Suprapubic skin (tissue), 4 donors: ENCODE results near the gene NHLRC2.

Experiments used
- EP300 ChIP-seq: sonication (generic); formaldehyde crosslinking; IDR thresholded peaks from one replicate; pipeline ENCODE4 v1.6.1; 2017; ENCODE audit warnings: antibody characterized with exemption
- POLR2A ChIP-seq, 2 donors: fragments of 450-650 bp; IDR thresholded peaks; one replicate each; pipeline ENCODE4 v1.6.1; 2017; ENCODE audit warnings: antibody characterized with exemption in 2 of 2, mild to moderate bottlenecking in 2 of 2, moderate library complexity in 2 of 2
- POLR2AphosphoS5 ChIP-seq, 3 donors: sonication (generic); formaldehyde crosslinking; IDR thresholded peaks; one replicate each; pipeline ENCODE4 v1.6.1; 2017; ENCODE audit warnings: antibody characterized with exemption in 3 of 3
- TF ChIP-seq, protein P1 (sequence below), 2 donors: fragments of 200-600 bp in 1 of 2; fragments of 450-650 bp in 1 of 2; sonication (generic) in 1 of 2; IDR thresholded peaks; one replicate each; pipeline ENCODE4 v1.5.1; 2016 to 2019; ENCODE audit warnings: antibody characterized with exemption in 2 of 2, mild to moderate bottlenecking in 1 of 2, moderate library complexity in 1 of 2

DNA sequence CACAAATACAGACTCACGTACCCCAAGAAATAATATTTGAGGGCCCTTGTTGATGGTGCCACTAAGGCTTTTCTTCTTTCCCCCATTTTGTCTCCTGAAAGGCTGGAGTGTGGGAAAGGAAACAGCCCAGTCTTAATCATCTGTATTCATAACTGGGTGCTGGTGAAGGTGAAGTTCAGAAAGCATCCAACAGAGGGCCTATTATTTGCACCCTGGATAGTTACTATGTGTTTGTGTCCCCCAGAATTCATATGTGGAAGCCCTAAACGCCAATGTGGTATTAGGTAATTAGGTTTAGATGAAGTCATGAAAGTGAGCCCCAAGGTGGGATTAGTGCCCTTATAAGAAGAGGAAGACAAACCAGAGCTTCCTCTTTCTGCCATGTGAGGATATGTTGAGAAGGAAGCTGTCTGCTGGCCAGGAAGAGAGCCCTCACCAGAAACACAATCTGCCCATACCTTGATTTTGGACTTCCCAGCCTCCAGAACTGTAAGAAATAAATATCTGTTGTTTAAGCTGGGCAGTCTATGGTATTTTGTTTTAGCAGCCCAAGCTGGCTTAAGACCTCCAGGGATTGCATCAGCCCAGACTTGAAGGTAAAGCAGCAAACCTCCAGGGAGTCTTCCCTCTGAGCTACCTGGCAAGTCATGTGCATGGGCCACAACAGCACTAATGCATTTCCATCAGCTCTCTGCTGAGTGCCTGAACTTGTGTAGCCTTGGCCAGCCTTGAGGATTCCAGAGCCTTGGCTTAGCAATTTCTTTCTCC lies 99.2 kb downstream of the NHLRC2 start:
- TF ChIP-seq, protein P1, sequence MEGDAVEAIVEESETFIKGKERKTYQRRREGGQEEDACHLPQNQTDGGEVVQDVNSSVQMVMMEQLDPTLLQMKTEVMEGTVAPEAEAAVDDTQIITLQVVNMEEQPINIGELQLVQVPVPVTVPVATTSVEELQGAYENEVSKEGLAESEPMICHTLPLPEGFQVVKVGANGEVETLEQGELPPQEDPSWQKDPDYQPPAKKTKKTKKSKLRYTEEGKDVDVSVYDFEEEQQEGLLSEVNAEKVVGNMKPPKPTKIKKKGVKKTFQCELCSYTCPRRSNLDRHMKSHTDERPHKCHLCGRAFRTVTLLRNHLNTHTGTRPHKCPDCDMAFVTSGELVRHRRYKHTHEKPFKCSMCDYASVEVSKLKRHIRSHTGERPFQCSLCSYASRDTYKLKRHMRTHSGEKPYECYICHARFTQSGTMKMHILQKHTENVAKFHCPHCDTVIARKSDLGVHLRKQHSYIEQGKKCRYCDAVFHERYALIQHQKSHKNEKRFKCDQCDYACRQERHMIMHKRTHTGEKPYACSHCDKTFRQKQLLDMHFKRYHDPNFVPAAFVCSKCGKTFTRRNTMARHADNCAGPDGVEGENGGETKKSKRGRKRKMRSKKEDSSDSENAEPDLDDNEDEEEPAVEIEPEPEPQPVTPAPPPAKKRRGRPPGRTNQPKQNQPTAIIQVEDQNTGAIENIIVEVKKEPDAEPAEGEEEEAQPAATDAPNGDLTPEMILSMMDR (IDR thresholded peaks at IDR 0.05), result no peak
- no peak for TF ChIP-seq POLR2A (IDR thresholded peaks at IDR 0.05)
- TF ChIP-seq EP300, result no peak
- no peak for TF ChIP-seq POLR2AphosphoS5 (IDR thresholded peaks at IDR 0.05)
